Measurements from ENCODE around the gene PCGF3.

- TF ChIP-seq NR3C1 (CRISPR knock-in tag; IDR thresholded peaks at IDR 0.05) (no peak), RFX5 (IDR thresholded peaks at IDR 0.05; ENCODE audit: low read depth, low read length) (no peak), CTCF (IDR thresholded peaks at IDR 0.05 in 2 of 3, conservative IDR thresholded peaks at IDR 0.05 in 1 of 3; ENCODE audit: insufficient read depth in 2 of 3, low read depth in 1 of 3, low read length in 3 of 3) (no peak)
These were observed 20.0 kb downstream of the PCGF3 start for GRCh38 chr4:725391-726234.

All from K562 (cell line).